ENCODE data around the gene GNB5.

Gene GNB5

DNA sequence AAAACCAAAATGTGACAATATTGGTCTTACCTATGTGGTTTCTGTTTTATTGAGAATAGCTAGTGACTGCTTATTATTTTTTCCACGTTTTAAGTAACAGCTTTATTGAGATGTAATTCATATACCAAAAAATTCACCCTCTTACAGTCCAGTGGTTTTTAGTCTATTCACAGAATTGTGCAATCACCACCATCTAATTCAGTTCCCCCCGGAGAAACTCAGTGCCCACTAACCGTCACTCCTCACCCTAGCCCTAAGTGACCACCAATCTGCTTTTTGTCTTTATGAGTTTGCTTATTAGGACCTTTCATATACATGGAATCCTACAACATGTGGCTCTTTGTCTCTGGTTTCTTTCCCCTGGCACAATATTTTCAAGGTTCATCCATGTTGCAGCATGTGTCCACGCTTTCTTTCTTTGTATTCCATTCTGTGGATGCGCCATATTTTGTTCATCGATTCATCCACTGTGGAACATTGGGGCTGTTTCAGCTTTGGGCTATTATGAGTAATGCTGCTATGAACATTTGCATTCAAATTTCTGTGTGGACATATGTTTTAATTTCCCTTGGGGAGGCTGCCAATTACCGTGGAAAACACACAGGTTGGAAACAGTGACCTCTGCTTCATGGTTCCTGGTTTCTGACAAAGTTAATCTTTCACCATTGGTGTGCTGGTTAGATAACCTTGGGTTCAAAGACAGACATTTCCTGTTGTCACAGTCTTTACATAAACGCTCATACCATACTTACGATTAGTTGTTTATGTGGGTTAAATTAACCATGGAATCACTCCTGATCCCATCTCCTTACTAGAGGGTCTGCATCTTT lies 75.4 kb downstream of the GNB5 start:
- DNase-seq (ENCODE audit: insufficient read length, low spot score): no peak
- no peak for FAIRE-seq

DNA sequence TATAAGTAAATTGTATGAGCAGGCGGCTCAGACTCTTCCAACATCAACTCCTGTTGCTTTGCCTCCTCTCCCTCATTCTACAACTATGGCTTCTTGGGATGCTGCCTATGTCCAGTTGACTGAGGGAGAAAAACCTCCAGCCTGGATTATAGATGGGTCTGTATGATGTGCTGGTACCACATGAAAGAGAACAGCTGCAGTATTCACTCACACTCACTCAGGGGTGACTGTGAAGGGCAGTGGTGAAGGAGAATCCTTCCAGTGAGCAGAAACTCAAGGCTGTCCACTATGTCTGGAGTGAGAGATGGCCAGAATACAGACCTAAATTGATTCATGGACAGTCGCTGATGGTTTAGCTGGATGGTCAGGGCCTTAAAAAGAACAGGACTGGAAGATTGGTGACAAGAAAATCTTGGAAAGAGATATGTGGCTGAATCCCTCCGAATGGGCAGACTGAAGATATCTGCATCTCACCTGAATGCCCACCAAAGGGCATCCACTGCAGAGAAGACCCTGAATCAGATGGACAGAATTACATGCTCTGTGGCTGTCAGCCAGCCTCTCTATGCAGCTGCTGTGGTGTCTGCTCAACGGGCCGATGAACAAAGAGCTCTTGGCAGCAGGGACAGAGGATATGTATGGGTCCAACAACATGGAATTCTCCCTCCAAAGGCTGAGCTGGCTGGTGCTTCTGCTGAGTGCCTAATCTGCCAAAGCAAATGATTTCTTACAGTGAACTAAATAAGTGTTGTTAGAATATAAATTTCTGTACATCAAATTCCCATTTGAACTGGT lies 76.7 kb downstream of the GNB5 start:
- FAIRE-seq: no peak

DNA sequence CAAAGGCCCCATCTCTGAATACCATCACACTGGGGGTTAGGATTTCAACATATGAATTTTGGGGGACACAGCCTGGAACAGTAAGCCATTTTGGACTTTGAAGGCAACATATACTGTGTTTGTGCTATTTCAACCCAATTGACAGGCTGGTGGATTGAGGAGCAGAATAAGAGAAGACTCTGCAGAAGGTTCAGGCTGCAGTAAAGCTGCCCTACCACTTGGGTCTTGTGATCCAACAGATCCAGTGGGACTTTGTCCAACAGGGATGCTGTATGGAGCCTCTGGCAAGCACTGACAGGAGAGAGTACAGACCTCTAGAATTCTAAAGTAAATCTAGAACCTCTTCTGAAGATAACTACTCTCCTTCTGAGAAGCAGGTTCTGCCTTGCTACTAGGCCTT lies 77.5 kb downstream of the GNB5 start:
- no peak for DNase-seq (ENCODE audit: insufficient read length, low spot score)
- no peak for FAIRE-seq

More for the DNA sequence above, 76.7 kb downstream of the GNB5 start:
- no peak for DNase-seq (ENCODE audit: insufficient read length, low spot score)

DNA sequence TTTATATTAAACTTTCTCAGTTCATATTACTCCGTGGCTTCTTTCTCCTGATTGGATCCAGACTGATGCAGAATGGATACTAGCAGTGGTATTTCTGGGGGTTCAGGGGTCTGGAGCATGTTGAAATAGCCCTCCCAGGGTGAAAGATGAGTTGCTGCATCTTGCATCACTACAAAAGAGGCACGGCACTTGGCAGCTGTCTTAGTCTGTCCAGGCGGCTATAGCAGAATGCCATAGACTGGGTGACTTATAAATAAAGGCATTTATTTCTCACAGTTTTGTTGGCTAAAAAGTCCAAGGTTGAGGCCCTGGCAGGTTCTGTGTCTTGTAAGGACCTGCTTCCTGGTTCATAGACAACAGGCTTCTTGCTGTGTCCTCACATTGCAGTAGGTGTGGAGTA lies 78.0 kb downstream of the GNB5 start:
- FAIRE-seq (no peak), DNase-seq (ENCODE audit: insufficient read length, low spot score) (no peak)

DNA sequence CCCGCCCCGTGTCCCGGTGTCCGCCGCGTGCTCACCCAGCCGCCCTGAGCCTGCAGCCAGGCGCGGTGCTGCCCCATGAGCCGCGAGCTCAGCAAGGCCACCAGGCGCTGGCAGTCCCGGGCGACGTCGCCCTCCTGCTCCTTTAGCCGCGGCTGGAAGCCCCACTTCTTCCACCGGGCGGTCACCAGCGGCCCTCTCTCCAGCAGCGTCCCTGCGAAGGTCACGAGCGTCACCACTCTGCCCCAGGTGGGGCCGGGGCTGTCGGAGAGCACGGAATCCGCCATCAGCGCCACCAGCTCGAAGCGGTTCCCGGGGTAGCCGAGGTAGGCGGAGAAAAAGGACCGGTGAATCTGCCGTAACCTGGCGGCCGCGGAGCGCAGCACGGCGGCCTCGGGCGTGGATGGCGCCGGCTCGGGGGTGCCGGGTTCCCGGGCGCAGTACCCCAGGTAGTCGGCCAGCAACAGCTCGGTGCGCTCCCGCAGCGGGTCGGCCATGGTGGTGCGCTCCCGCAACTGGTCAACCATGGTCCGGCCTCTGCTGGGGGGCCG lies 78.9 kb downstream of the GNB5 start:
- DNase-seq (ENCODE audit: insufficient read length, low spot score) (no peak), FAIRE-seq (no peak)

GRCh38 chr15:52111517-52112202 lies 79.5 kb downstream of the GNB5 start:
- DNase-seq (ENCODE audit: insufficient read length, low spot score) (no peak), FAIRE-seq (no peak)

GRCh38 chr15:52109559-52110451 lies 81.4 kb downstream of the GNB5 start:
- FAIRE-seq (no peak), DNase-seq (ENCODE audit: insufficient read length, low spot score) (no peak)

GRCh38 chr15:52107238-52107637 lies 84.0 kb downstream of the GNB5 start:
- no peak for FAIRE-seq
- DNase-seq (ENCODE audit: insufficient read length, low spot score): no peak

DNA sequence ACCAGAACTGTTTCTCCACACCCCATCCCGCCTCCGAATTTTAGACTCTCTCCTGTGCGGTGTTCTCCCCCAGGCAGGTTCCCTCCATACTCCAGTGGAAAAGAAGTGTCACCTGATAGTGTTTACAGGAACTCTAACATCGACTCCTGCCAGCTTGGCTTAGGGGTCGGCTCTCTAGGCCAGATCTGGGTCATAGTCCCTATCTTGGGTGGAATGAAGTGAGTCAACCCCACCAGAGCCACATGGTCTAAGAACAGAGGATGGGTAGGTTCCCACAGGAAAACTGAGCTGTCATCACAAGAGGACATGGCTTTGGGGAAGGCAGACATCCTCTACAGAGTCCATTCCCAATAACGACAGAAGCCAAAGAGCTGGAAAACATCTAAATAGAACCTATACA lies 84.6 kb downstream of the GNB5 start:
- no peak for DNase-seq (ENCODE audit: insufficient read length, low spot score)

GRCh38 chr15:52105846-52106245 lies 85.3 kb downstream of the GNB5 start:
- FAIRE-seq (no peak), DNase-seq (ENCODE audit: insufficient read length, low spot score) (no peak)

More for the DNA sequence above, 84.6 kb downstream of the GNB5 start:
- FAIRE-seq: no peak

- no peak for DNase-seq (ENCODE audit: insufficient read length, low spot score)
- FAIRE-seq: no peak
These were observed 86.6 kb downstream of the GNB5 start for GRCh38 chr15:52104532-52105004.

GRCh38 chr15:52103217-52104207 lies 87.7 kb downstream of the GNB5 start:
- peak; percentile 81 for DNase-seq (ENCODE audit: insufficient read length, low spot score)
- no peak for FAIRE-seq

GRCh38 chr15:52102463-52102862 lies 88.7 kb downstream of the GNB5 start:
- no peak for FAIRE-seq
- DNase-seq (ENCODE audit: insufficient read length, low spot score): no peak

DNA sequence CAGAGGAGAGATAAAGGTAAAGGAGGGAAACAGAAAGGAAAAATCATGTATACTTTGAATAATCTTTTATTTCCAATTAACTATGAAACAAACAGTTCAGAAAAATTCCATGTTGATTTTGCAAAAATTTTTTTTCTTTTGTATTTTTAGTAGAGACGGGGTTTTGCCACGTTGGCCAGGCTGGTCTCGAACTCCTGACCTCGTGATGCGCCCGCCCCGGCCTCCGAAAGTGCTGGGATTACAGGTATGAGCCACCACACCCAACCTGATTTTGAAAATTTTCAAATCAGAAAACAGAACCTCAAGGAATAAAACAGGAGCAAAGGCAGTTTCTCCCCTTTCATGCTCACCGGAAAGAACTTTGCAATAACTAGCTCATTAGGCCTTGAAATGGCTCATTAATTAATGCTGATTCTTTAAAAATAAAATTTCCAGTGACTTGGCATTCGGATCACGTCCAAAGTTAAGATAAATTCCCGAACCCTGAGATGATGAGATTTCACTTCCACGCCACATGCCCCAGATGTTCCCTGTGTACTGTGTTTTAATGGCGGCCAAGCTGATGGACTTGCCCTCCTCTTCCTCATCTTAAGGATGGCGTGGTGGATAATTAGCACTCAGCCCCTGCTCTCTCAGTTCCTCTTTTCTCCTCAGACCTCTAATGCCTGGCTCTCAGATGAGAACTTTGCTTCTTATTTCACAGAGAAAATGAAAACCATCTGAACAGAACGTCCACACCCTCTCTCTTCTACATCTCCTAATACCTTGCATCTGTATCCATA lies 89.5 kb downstream of the GNB5 start:
- no peak for DNase-seq (ENCODE audit: insufficient read length, low spot score)

DNA sequence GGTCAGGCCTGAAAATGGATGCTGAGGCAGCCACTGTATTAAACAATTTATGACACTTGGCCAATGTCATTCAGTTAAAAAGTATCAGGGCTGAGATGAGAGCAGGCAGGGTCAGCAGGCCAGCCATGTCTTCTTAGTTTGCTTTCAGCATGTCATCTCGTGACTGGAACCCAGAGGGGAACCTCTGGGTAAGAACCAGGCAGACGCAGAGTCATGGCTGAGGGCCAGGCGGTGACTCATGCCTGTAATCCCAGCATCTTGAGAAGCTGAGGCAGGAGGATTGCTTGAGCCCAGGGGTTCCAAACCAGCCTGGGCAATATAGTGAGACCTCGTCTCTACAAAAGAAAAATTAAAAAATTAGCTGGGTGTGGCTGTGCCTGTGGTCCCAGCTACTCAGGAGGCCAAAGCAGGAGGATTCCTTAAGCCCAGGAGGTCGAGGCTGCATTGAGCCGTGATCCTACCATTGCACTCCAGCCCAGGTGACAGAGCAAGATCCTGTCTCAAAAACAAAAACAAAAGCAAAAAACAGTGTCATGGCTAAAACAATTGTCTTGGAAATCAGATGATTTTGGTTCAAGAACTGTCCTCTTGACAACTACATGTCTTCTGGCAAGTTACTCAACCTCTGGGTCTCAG lies 90.3 kb downstream of the GNB5 start:
- FAIRE-seq (no peak), DNase-seq (ENCODE audit: insufficient read length, low spot score) (no peak)

More for the DNA sequence above, 89.5 kb downstream of the GNB5 start:
- FAIRE-seq: no peak

DNA sequence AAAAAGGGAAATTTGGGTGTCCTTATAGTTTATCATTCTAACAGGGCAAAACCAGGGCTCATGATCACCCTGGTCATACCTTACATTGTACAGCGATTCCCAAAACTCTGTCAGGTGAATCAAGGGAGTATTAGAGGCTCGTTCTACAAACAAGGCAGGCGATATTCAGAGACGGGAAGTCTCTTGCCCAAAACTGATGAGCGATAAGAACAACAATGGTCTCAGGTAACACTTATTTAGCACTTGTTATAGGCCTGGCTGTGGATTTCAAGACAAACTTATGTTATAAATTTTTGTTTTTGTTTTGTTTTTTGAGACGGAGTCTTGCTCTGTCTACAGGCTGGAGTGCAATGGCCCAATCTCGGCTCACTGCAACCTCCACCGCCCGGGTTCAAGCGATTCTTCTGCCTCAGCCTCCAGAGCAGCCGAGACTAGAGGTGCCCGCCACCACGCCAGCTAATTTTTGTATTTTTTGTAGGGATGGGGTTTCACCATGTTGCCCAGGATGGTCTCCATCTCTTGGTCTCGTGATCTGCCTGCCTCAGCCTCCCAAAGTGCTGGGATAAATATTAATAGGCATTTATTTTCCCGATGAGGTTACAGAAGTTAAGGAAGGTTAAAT lies 91.4 kb downstream of the GNB5 start:
- DNase-seq (ENCODE audit: insufficient read length, low spot score) (no peak), FAIRE-seq (no peak)

- no peak for FAIRE-seq
- no peak for DNase-seq (ENCODE audit: insufficient read length, low spot score)
These were observed 92.9 kb downstream of the GNB5 start for GRCh38 chr15:52098323-52098722.
